Neuronal stem cell (in vitro differentiated cells): ENCODE measurements around the gene EIF3J.

ENCODE experiments used
- DNase-seq: peaks from one replicate; pipeline ENCODE4 v3.0.0-alpha.2; 2013; ENCODE audit warnings: low spot score
- H2AFZ ChIP-seq: one replicate; pipeline ENCODE4 v1.6.1; 2013; ENCODE audit warnings: mild to moderate bottlenecking, low read length, inconsistent platforms
- H2AK5ac ChIP-seq: 2 replicates; pipeline ENCODE4 v1.6.1; 2013; ENCODE audit warnings: low read depth, mild to moderate bottlenecking, inconsistent platforms, low read length, moderate library complexity, mixed read lengths
- H2BK120ac ChIP-seq: 2 replicates; pipeline ENCODE4 v1.6.1; 2013; ENCODE audit warnings: low read depth, mild to moderate bottlenecking, inconsistent platforms, low read length, moderate library complexity, mixed read lengths
- H2BK12ac ChIP-seq: one replicate; pipeline ENCODE4 v1.6.1; 2013; ENCODE audit warnings: low read length, inconsistent platforms
- H2BK15ac ChIP-seq: 2 replicates; pipeline ENCODE4 v1.6.1; 2013; ENCODE audit warnings: mild to moderate bottlenecking, low read length, inconsistent platforms, mixed read lengths
- H2BK5ac ChIP-seq: one replicate; pipeline ENCODE4 v1.6.1; 2013; ENCODE audit warnings: inconsistent platforms, mild to moderate bottlenecking, low read length, moderate library complexity
- H3K14ac ChIP-seq: one replicate; pipeline ENCODE4 v1.6.1; 2013; ENCODE audit warnings: low read length, inconsistent platforms
- H3K18ac ChIP-seq: 2 replicates; pipeline ENCODE4 v1.6.1; 2013; ENCODE audit warnings: low read length, inconsistent platforms
- H3K23ac ChIP-seq: 2 replicates; pipeline ENCODE4 v1.6.1; 2013; ENCODE audit warnings: low read depth, mild to moderate bottlenecking, mixed read lengths, low read length, inconsistent platforms; ENCODE audit not compliant: poor library complexity
- H3K27ac ChIP-seq: replicated peaks from 3 replicates; pipeline ENCODE4 v1.5.1; 2013; ENCODE audit warnings: low read length, inconsistent platforms
- H3K27me3 ChIP-seq, 3 experiments: 2 replicates each; pipeline ENCODE4 v1.6.1; 2013; ENCODE audit warnings: low read length in 3 of 3, mild to moderate bottlenecking in 2 of 3, inconsistent platforms in 1 of 3, low read depth in 1 of 3, mixed read lengths in 1 of 3, moderate library complexity in 1 of 3; ENCODE audit not compliant: control insufficient read depth in 3 of 3, insufficient read depth in 3 of 3
- H3K36me3 ChIP-seq, 2 donors: replicated peaks in 1 of 2; 2 replicates each; pipeline ENCODE4 v1.6.1; 2013; ENCODE audit warnings: low read length in 2 of 2; ENCODE audit not compliant: control insufficient read depth in 2 of 2, insufficient read depth in 2 of 2
- H3K4ac ChIP-seq: 2 replicates; pipeline ENCODE4 v1.6.1; 2013; ENCODE audit warnings: inconsistent platforms, mild to moderate bottlenecking, low read length, moderate library complexity
- H3K4me1 ChIP-seq, 2 donors: 1 replicate in 1 of 2; 2 replicates in 1 of 2; pipeline ENCODE4 v1.6.1; 2013; ENCODE audit warnings: low read length in 2 of 2, low read depth in 1 of 2; ENCODE audit not compliant: control insufficient read depth in 2 of 2, insufficient read depth in 1 of 2
- H3K4me2 ChIP-seq: one replicate; pipeline ENCODE4 v1.6.1; 2013; ENCODE audit warnings: mild to moderate bottlenecking, low read length, inconsistent platforms; ENCODE audit not compliant: insufficient read depth, poor library complexity, severe bottlenecking
- H3K4me3 ChIP-seq, 2 donors: 2 replicates each; pipeline ENCODE4 v1.5.1; 2013; ENCODE audit warnings: low read length in 2 of 2, mild to moderate bottlenecking in 2 of 2, inconsistent platforms in 1 of 2, moderate library complexity in 1 of 2
- H3K79me1 ChIP-seq: one replicate; pipeline ENCODE4 v1.6.1; 2013; ENCODE audit warnings: low read depth, mild to moderate bottlenecking, inconsistent platforms, low read length, moderate library complexity
- H3K9ac ChIP-seq: one replicate; pipeline ENCODE4 v1.6.1; 2013; ENCODE audit warnings: mild to moderate bottlenecking, low read depth, low read length, inconsistent platforms; ENCODE audit not compliant: poor library complexity
- H3K9me3 ChIP-seq, 2 donors: replicated peaks in 1 of 2; 2 replicates each; pipeline versions ENCODE3 to v1.6.1; 2013; ENCODE audit warnings: low read length in 2 of 2, mild to moderate bottlenecking in 2 of 2, inconsistent platforms in 1 of 2, low read depth in 1 of 2, mixed read lengths in 1 of 2, moderate library complexity in 1 of 2; ENCODE audit not compliant: control insufficient read depth in 2 of 2, insufficient read depth in 1 of 2
- H4K8ac ChIP-seq: one replicate; pipeline ENCODE4 v1.6.1; 2013; ENCODE audit warnings: low read depth, mild to moderate bottlenecking, inconsistent platforms, low read length, moderate library complexity
- H4K91ac ChIP-seq: one replicate; pipeline ENCODE4 v1.6.1; 2013; ENCODE audit warnings: low read length, low read depth, mild to moderate bottlenecking, inconsistent platforms; ENCODE audit not compliant: poor library complexity
- WGBS, 2 donors: extraction: QIAGEN DNeasy Blood & Tissue Kit; methylation state at CpG; one replicate each; pipeline ENCODE4 v1.1.7; 2013; ENCODE audit warnings: missing lambda C conversion rate in 2 of 2, mixed read lengths in 1 of 2; ENCODE audit not compliant: insufficient read length in 2 of 2, insufficient replicate concordance in 1 of 2; ENCODE audit errors: extremely low coverage in 2 of 2; 5-methylcytosine and 5-hydroxymethylcytosine counted together

Gene EIF3J

GRCh38 chr15:44492672-44493071 lies 44.3 kb upstream of the EIF3J start:
- Histone ChIP-seq H2BK5ac (no peak overlapping the region), H3K4me2 (no peak overlapping the region), H3K27ac (no peak overlapping the region), H3K4ac (no peak overlapping the region), H2AFZ (no peak overlapping the region), H3K27me3 (no peaks in the 10 kb centered on the region), H2BK15ac (no peak overlapping the region), H3K79me1 (peaks cover 4% of the 10 kb centered on the region), H3K9me3 (no peaks in the 10 kb centered on the region), H3K4me3 (no peak overlapping the region), H3K14ac (no peak overlapping the region), H3K23ac (no peak overlapping the region), H3K36me3 (peaks cover 11 to 95% of the 10 kb centered on the region in 2 donors), H4K8ac (no peak overlapping the region), H2AK5ac (no peak overlapping the region), H3K9ac (no peak overlapping the region), H2BK12ac (no peak overlapping the region), H3K4me1 (no peaks in the 10 kb centered on the region), H3K18ac (no peak overlapping the region), H2BK120ac (no peak overlapping the region), H4K91ac (no peak overlapping the region)
- WGBS, 2 donors: no CpG with 5 or more reads among the region's 3 CpGs
- no peak for DNase-seq

GRCh38 chr15:44495562-44495961 lies 41.4 kb upstream of the EIF3J start:
- no peak for DNase-seq
- Histone ChIP-seq H4K8ac (no peak overlapping the region), H3K23ac (no peak overlapping the region), H3K4me1 (no peaks in the 10 kb centered on the region), H2BK15ac (no peak overlapping the region), H2BK5ac (no peak overlapping the region), H2AFZ (no peak overlapping the region), H3K4me2 (no peak overlapping the region), H2BK12ac (no peak overlapping the region), H3K9ac (no peak overlapping the region), H3K18ac (no peak overlapping the region), H2AK5ac (no peak overlapping the region), H3K14ac (no peak overlapping the region), H3K79me1 (peaks cover 4% of the 10 kb centered on the region), H2BK120ac (no peak overlapping the region), H3K27ac (no peak overlapping the region), H3K36me3 (peaks cover 13 to 96% of the 10 kb centered on the region in 2 donors), H3K27me3 (no peaks in the 10 kb centered on the region), H3K4ac (no peak overlapping the region), H4K91ac (no peak overlapping the region), H3K4me3 (no peak overlapping the region), H3K9me3 (no peaks in the 10 kb centered on the region)
- no CpG with 5 or more reads among the region's 8 CpGs for WGBS, 2 donors

- Histone ChIP-seq H3K9me3 (no peaks in the 10 kb centered on the region), H3K9ac (no peak overlapping the region), H3K27ac (no peak overlapping the region), H3K14ac (no peak overlapping the region), H2BK12ac (no peak overlapping the region), H2BK120ac (no peak overlapping the region), H3K23ac (no peak overlapping the region), H2BK15ac (no peak overlapping the region), H3K18ac (no peak overlapping the region), H3K79me1 (peaks cover 2% of the 10 kb centered on the region), H4K8ac (no peak overlapping the region), H3K27me3 (no peaks in the 10 kb centered on the region), H4K91ac (no peak overlapping the region), H2AFZ (no peak overlapping the region), H3K36me3 (peaks cover 20 to 98% of the 10 kb centered on the region in 2 donors), H2AK5ac (no peak overlapping the region), H3K4me2 (no peak overlapping the region), H3K4ac (no peak overlapping the region), H2BK5ac (no peak overlapping the region), H3K4me3 (no peak overlapping the region), H3K4me1 (no peaks in the 10 kb centered on the region)
- no peak for DNase-seq
- WGBS, 2 donors: 100% methylated on average over 1 of the region's 3 CpGs; no CpG with 5 or more reads in 1 of the 2 donors
These were observed 36.4 kb upstream of the EIF3J start for GRCh38 chr15:44500555-44500954.

- H2BK12ac ChIP-seq: no peak overlapping the region
- no peak overlapping the region for H3K23ac ChIP-seq
- H2AFZ ChIP-seq: no peak overlapping the region
- no peak overlapping the region for H4K91ac ChIP-seq
- H3K36me3 ChIP-seq: peaks cover 17 to 96% of the 10 kb centered on the region in 2 donors
- H3K4ac ChIP-seq: no peak overlapping the region
- H3K18ac ChIP-seq: no peak overlapping the region
- no CpG with 5 or more reads among the region's 3 CpGs for WGBS, 2 donors
- H3K79me1 ChIP-seq: no peaks in the 10 kb centered on the region
- H3K27me3 ChIP-seq: no peaks in the 10 kb centered on the region
- H2AK5ac ChIP-seq: no peak overlapping the region
- H2BK15ac ChIP-seq: no peak overlapping the region
- no peak overlapping the region for H3K9ac ChIP-seq
- no peak overlapping the region for H3K4me2 ChIP-seq
- H3K14ac ChIP-seq: no peak overlapping the region
- no peak overlapping the region for H2BK5ac ChIP-seq
- no peak overlapping the region for H4K8ac ChIP-seq
- DNase-seq: peak; percentile 1
- H3K27ac ChIP-seq: no peak overlapping the region
- no peaks in the 10 kb centered on the region for H3K4me1 ChIP-seq
- no peak overlapping the region for H3K4me3 ChIP-seq
- H2BK120ac ChIP-seq: no peak overlapping the region
- no peaks in the 10 kb centered on the region for H3K9me3 ChIP-seq
These were observed 35.1 kb upstream of the EIF3J start for GRCh38 chr15:44501768-44502366.
